Right lobe of liver (tissue), 4 donors: ENCODE measurements around the gene LZTFL1.

Experiments
- CTCF ChIP-seq, 4 donors: fragments of 200-600 bp in 3 of 4; fragments of 450-650 bp in 1 of 4; IDR thresholded peaks; one replicate each; pipeline versions ENCODE4 v1.5.1 to v1.8.0; 2016 to 2022; ENCODE audit warnings: antibody characterized with exemption in 4 of 4, mild to moderate bottlenecking in 2 of 4
- POLR2A ChIP-seq: fragments of 450-650 bp; IDR thresholded peaks from one replicate; pipeline ENCODE4 v1.6.1; 2017; ENCODE audit warnings: antibody characterized with exemption, mild to moderate bottlenecking
- donor health status: DM: no; HTN: no; CAD: no.
- donor health status: DM: no; HTN: no; CAD: no.
- donor health status: DM: no; HTN: yes; CAD: no.

- TF ChIP-seq CTCF (IDR thresholded peaks at IDR 0.05): no peak
- TF ChIP-seq POLR2A: no peak
Observed at GRCh38 chr3:45794660-45795059, 47.3 kb downstream of the LZTFL1 start.
